Inflammatory macrophage treated with lipopolysaccharide for 4 hours (primary cell): Measurements from ENCODE around the gene PRSS56.
"Not testable (repeated sequence)": the region's sequence is repeated elsewhere in the genome, so short reads cannot be mapped to it uniquely, and the experiment has no call there.

Experiments used
- DNase-seq: peaks from one replicate; pipeline ENCODE4 v3.0.0-alpha.2; 2020

Gene PRSS56

GRCh38 chr2:232526372-232526941 is 6.3 kb downstream of the PRSS56 start:
- DNase-seq: no peak

DNA sequence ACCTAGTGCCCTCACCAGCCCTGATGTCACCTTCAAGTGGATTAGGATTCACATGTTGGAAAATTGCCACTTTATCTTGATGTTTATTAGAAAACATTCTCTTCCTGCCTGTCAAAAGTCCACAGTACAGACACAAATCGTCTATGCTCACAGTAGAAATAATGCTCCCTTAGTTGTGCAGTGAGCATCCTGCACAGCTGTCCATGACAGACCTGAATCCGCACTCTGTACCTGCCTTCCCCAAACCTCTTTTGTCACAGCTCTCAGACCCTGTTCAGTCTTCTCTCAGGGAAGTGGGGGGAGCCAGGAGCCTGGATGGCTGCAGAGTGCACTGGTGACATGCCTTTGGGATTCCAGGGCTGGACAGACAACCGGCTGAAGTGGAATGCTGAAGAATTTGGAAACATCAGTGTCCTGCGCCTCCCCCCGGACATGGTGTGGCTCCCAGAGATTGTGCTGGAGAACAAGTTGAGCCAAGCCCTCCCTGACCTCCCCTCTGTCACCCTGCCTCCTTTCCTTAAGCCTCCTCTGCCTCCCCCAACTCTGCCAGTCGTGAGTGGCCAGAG is 7.8 kb downstream of the PRSS56 start:
- DNase-seq: no peak

- DNase-seq: peak; percentile 59
These were observed 8.7 kb downstream of the PRSS56 start for GRCh38 chr2:232528746-232529460.

- DNase-seq: no peak
These were observed 9.8 kb downstream of the PRSS56 start for GRCh38 chr2:232529806-232530547.

- DNase-seq: no peak
These were observed 10.6 kb downstream of the PRSS56 start for GRCh38 chr2:232530626-232531260.

GRCh38 chr2:232532419-232532818 is 12.2 kb downstream of the PRSS56 start:
- no peak for DNase-seq

- not testable (repeated sequence) for DNase-seq
These were observed 12.6 kb downstream of the PRSS56 start for GRCh38 chr2:232532821-232533220.

DNA sequence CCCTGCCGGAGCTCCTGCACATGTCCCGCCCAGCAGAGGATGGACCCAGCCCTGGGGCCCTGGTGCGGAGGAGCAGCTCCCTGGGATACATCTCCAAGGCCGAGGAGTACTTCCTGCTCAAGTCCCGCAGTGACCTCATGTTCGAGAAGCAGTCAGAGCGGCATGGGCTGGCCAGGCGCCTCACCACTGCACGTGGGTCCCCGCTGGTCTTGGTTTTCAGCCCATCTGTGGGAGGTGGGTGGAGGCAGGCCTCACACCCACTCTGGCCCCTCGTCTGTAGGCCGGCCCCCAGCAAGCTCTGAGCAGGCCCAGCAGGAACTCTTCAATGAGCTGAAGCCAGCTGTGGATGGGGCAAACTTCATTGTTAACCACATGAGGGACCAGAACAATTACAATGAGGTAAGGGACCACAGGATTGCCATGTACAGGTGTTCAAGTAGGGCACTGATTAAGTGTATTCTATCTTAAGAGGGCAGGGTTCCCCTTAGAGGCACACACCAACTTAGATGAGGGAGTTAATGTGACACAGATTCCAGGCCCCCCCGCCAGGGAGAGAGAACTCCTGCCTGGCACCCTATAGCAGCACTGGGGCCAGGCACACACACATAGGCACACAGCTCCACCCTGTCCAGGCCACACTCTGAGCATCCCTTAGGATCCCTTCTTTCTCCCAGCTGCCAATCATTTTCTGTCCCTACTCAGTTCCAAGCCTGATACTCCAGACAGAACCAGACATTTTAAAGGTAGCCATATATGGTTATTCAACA is 13.9 kb downstream of the PRSS56 start:
- no peak for DNase-seq

DNA sequence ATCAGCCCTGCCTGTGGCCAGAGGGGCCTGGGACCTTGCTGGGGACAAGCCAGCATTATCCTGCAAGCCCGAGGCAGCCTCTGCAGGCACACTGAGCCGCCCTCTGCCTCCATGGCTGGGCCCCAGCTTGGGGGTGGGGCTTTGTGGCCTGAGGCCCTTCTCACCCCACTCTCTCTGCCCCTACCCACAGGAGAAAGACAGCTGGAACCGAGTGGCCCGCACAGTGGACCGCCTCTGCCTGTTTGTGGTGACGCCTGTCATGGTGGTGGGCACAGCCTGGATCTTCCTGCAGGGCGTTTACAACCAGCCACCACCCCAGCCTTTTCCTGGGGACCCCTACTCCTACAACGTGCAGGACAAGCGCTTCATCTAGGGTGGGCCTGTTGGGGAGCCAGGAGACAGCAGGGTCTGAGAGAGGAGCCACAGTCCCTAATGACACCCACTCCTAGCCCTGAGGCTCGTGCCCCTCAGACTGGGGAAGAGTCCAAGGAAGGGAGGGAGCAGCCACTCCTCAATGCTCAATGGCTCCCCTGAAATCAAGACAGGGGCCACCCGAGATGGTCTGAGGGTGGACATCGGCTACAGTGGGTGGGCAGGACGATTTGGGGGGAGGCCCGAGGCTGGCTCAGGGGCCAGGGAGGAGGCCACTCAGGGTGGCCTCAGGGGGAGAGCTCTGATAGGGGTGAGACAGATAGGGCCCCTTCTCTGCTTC is 14.9 kb downstream of the PRSS56 start:
- DNase-seq: no peak

DNA sequence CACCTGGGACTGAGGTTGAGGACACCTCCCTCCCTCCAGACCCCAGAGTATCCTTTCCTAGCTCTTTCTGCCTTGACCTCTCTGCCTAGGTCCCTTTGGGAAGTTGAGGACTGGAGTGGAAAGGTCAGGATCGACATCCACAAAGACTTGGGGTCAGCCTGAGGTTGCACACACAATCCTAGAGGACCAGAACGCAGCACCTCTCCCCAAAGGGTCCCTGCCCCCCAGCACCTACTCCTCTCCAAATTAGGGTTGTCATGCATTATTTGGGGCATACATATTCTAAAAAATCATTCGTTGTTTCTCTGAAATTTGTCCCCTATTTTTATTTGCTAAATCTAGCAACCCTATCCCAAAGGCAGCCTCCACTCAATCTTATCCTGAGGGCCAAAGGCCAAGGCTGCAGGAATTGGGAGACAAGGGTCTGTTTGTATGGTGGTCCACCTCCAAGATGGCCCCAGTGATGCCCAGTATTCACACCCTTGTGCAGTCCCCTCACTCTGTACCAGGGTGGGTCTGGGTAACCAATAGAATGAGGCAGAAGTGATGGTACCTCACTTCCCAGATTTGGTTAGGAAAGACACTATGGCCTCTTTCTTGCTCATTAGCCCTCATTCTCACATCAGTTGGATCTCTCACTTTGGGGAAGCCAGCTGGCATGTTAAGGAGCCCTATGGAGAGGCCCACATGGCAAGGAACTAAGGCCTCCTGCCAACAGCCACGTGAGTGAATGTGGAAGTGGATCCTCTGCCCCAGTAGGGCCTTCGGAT is 15.8 kb downstream of the PRSS56 start:
- peak; percentile 35 for DNase-seq

- DNase-seq: no peak
These were observed 16.9 kb downstream of the PRSS56 start for GRCh38 chr2:232537079-232537478.

GRCh38 chr2:232537499-232537898 is 17.3 kb downstream of the PRSS56 start:
- DNase-seq: no peak

- peak; percentile 57 for DNase-seq
These were observed 18.5 kb downstream of the PRSS56 start for GRCh38 chr2:232538671-232539070.

DNA sequence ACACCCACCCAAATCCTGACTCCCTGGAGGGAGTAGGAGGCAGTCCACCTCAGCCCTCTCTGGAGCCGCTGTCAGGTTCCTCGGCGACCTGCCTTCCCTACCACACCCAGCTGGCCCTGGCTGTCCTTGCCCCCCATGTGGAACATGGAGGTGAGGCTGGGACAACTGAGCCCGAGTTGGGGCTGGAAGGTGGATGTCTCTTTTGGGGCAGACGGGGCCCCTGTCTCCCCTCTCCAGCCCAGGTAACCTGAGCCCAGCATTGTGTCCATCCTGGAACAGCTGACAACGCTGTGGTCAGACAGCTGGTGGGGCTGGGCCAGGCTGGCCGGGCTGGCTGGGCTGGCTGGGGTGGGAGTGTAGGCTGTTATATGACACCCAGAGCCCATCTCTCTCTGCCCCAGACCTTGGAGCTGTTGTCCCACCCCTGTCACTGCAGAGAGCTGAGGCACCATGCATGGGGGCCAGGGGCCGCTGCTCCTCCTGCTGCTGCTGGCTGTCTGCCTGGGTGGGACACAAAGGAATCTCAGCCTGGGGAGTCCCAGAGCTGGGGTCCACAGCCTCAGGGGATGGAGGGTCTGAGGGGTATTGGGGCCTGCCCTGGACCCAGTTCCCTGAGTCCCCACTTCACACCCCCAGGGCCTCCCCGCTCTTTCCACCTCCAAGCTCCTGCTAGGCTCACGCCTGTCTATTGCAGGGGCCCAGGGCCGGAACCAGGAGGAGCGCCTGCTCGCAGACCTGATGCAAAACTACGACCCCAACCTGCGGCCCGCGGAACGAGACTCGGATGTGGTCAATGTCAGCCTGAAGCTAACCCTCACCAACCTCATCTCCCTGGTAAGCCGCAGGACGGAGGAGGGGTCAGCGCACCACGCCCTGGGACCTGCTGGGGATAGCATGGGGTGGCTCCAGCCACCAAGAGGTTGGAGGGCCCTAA is 19.4 kb downstream of the PRSS56 start, which contains the start of gene CHRNG:
Gene CHRNG (plus strand): TSS at position 395 of the 934 bp plus-strand sequence. CDS start 56 bp downstream, at position 451.
- no peak for DNase-seq

GRCh38 chr2:232540441-232541041 is 20.4 kb downstream of the PRSS56 start:
- DNase-seq: no peak

GRCh38 chr2:232541195-232541960 is 21.2 kb downstream of the PRSS56 start:
- no peak for DNase-seq

DNA sequence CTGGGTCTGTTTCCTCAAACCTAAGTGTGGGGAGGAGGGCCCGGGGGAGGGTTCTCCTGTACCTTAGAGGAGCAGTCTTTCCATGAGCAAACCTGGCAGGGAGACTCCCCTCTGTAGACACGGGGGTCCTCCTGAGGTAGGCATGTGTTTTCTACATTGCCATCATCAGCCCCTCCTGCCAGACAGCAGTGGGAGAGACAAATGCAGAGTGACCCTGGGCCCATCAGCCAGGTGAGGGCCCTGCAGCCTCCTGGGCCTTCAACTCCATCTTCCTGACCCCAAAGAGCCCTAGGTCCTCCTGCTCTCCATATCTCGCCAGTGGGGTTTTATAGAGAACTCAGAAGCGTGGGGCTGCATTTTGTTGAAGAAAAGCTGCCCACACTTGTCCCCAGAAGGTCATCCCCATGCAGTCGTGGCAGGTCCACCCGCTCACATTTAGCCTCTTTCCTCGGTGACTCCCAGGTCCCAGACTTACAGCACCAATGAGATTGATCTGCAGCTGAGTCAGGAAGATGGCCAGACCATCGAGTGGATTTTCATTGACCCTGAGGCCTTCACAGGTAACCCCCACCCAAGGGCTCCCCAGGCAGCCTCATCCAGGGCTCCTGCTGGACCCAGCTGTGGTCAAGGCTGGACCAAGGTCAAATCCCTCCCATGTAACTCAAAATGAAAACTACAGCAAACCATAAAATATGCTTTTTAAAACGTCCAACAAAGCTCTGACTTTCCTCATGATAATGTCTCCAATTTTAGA is 21.9 kb downstream of the PRSS56 start:
- no peak for DNase-seq
